Osteoblast (primary cell): ENCODE data around the gene ODF2L. TPM values are rescaled to one million over a fixed set of nuclear protein-coding genes. Genes with fewer than 3 reads are reported as not detected.

Experiments used
- DNase-seq: peaks from one replicate; pipeline ENCODE4 v3.0.0; 2011; ENCODE audit warnings: low spot score, mixed read lengths; ENCODE audit not compliant: insufficient read length; ENCODE audit errors: missing footprints
- H2AFZ ChIP-seq: 2 replicates; pipeline ENCODE4 v1.6.0; 2011; ENCODE audit warnings: mild to moderate bottlenecking, low read length
- H3K27ac ChIP-seq: 2 replicates; pipeline ENCODE4 v1.5.1; 2011; ENCODE audit warnings: mild to moderate bottlenecking, low read depth, low read length, moderate library complexity
- H3K27me3 ChIP-seq: 2 replicates; pipeline ENCODE4 v1.6.0; 2012; ENCODE audit warnings: mild to moderate bottlenecking, control low read depth, inconsistent platforms, low read length, moderate library complexity; ENCODE audit not compliant: insufficient read depth
- H3K36me3 ChIP-seq: 2 replicates; pipeline ENCODE4 v1.5.1; 2011; ENCODE audit warnings: mild to moderate bottlenecking, low read length, control low read depth, moderate library complexity; ENCODE audit not compliant: insufficient read depth
- H3K4me1 ChIP-seq: 2 replicates; pipeline ENCODE4 v1.5.1; 2011; ENCODE audit warnings: mild to moderate bottlenecking, low read length, control low read depth, moderate library complexity; ENCODE audit not compliant: insufficient read depth
- H3K4me2 ChIP-seq: 2 replicates; pipeline ENCODE4 v1.6.0; 2011; ENCODE audit warnings: mild to moderate bottlenecking, low read length; ENCODE audit not compliant: insufficient read depth
- H3K4me3 ChIP-seq: fragments of 200-600 bp; sonication (generic); 3 replicates; pipeline ENCODE4 v1.5.1; 2012; ENCODE audit warnings: mild to moderate bottlenecking, low read length, inconsistent platforms; ENCODE audit not compliant: insufficient read depth
- H3K79me2 ChIP-seq: 2 replicates; pipeline ENCODE4 v1.6.0; 2012; ENCODE audit warnings: mild to moderate bottlenecking, low read length, control low read depth, inconsistent platforms; ENCODE audit not compliant: insufficient read depth
- H3K9me3 ChIP-seq: 2 replicates; pipeline ENCODE4 v1.5.1; 2011; ENCODE audit warnings: low read depth, low read length, control low read depth
- H4K20me1 ChIP-seq: 2 replicates; pipeline ENCODE4 v1.6.0; 2012; ENCODE audit warnings: mild to moderate bottlenecking, low read length, control low read depth; ENCODE audit not compliant: insufficient read depth
- total RNA-seq: library from RNA; depleted of rRNA; stranded (reverse); fragments of >200 nt; gene quantifications from 2 replicates; pipeline ENCODE4 v1.2.3, GENCODE V29; 2012
- TF ChIP-seq, protein P1 (sequence below): IDR thresholded peaks from 2 replicates; pipeline ENCODE4 v1.5.1; 2011; ENCODE audit warnings: mild to moderate bottlenecking, low read depth, low read length, moderate library complexity; ENCODE audit errors: extremely low read depth

Gene ODF2L
- total RNA-seq, 1 donor, result 87.6 TPM

DNA sequence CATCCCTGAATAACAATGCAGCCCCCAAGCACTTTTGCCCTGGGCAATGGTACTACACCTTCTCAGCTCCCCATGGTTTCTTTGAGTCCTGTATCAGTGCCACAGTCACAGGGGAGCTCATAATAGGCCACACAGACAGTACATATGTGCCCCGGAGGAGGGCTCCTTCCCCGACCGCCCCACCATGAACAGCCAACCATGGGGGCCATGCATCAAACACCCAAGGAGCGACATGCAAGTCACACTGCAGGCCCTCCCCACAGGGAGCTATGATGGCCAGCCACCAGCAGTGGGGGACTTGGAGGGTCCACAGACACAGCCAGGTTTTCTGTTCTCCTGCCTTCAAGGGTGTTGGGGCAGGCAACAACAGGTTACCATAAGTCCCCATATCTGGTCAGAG, 14.8 kb upstream of the ODF2L start:
- no peak for DNase-seq
- H2AFZ ChIP-seq, result no peak overlapping the region
- TF ChIP-seq, protein P1, sequence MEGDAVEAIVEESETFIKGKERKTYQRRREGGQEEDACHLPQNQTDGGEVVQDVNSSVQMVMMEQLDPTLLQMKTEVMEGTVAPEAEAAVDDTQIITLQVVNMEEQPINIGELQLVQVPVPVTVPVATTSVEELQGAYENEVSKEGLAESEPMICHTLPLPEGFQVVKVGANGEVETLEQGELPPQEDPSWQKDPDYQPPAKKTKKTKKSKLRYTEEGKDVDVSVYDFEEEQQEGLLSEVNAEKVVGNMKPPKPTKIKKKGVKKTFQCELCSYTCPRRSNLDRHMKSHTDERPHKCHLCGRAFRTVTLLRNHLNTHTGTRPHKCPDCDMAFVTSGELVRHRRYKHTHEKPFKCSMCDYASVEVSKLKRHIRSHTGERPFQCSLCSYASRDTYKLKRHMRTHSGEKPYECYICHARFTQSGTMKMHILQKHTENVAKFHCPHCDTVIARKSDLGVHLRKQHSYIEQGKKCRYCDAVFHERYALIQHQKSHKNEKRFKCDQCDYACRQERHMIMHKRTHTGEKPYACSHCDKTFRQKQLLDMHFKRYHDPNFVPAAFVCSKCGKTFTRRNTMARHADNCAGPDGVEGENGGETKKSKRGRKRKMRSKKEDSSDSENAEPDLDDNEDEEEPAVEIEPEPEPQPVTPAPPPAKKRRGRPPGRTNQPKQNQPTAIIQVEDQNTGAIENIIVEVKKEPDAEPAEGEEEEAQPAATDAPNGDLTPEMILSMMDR, result no peak
- no peak overlapping the region for H3K27ac ChIP-seq
- no peaks in the 10 kb centered on the region for H3K36me3 ChIP-seq
- H3K79me2 ChIP-seq, result no peaks in the 10 kb centered on the region
- H3K27me3 ChIP-seq, result no peaks in the 10 kb centered on the region
- H4K20me1 ChIP-seq, result no peaks in the 10 kb centered on the region
- no peaks in the 10 kb centered on the region for H3K9me3 ChIP-seq
- H3K4me3 ChIP-seq, result no peak overlapping the region
- no peak overlapping the region for H3K4me2 ChIP-seq
- no peaks in the 10 kb centered on the region for H3K4me1 ChIP-seq

DNA sequence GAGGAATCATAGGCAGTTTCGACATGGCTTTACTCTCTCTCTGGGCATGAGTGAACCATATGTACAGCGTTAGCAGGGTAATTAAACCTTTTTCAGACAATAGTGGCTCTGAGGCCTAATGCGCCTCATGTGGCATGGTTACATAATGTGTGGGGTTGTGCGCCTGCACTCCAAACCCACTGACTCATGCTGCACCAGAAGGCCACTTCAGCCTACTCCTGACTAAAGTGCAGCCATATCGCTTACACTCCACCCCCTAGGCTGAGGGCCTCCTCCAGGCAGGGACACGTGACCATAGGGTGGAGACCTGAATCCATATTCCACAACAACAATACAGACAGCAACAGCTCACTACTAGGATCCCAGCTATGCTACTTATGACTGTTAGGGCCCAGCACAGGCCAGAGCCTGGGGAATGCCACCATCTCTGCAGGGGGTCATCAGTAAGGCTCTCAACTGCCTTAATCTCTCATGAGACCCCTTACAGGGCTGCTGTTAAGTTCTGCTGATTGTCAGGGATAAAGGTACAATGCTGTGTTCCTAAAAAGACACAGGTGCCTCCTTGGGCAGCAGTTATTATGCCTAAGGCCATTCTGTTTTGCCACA, 13.4 kb upstream of the ODF2L start:
- no peaks in the 10 kb centered on the region for H3K79me2 ChIP-seq
- H3K9me3 ChIP-seq, result no peaks in the 10 kb centered on the region
- TF ChIP-seq, protein P1, result no peak
- no peaks in the 10 kb centered on the region for H3K4me1 ChIP-seq
- no peak for DNase-seq
- no peaks in the 10 kb centered on the region for H4K20me1 ChIP-seq
- no peak overlapping the region for H3K27ac ChIP-seq
- H3K36me3 ChIP-seq, result no peaks in the 10 kb centered on the region
- no peak overlapping the region for H3K4me2 ChIP-seq
- no peak overlapping the region for H3K4me3 ChIP-seq
- H3K27me3 ChIP-seq, result peaks cover under 1% of the 10 kb centered on the region
- H2AFZ ChIP-seq, result peak overlapping the region; percentile 47

DNA sequence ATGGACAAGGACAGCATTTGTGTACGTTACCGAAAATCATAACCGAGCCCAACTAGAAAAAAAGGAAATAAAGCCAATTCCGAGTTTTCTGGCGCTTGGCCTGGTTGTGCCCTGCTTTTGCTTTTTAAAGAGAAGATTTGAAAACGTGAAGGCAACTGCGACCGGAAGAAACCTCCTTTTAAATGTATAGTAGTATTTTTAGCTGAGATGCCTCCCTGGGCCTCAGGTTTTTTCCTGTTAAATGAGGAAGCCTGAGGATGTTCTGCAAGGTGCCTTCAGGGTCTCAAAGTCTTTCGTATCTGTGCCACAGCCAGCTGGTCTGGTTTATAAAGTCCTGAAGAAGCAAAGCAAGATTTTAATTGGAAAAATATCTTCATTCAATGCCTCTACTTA, 371 bp upstream of the ODF2L start:
- TF ChIP-seq, protein P1, result no peak
- no peaks in the 10 kb centered on the region for H3K9me3 ChIP-seq
- no peak for DNase-seq
- H3K27ac ChIP-seq, result peak overlapping the region; percentile 88
- peak overlapping the region; percentile 98 for H2AFZ ChIP-seq
- peaks cover 38% of the 10 kb centered on the region for H3K79me2 ChIP-seq
- peaks cover 23% of the 10 kb centered on the region for H3K4me1 ChIP-seq
- H4K20me1 ChIP-seq, result no peaks in the 10 kb centered on the region
- peak overlapping the region; percentile 99 for H3K4me2 ChIP-seq
- no peaks in the 10 kb centered on the region for H3K36me3 ChIP-seq
- H3K27me3 ChIP-seq, result peaks cover 2% of the 10 kb centered on the region
- H3K4me3 ChIP-seq, result peak overlapping the region; percentile 96

DNA sequence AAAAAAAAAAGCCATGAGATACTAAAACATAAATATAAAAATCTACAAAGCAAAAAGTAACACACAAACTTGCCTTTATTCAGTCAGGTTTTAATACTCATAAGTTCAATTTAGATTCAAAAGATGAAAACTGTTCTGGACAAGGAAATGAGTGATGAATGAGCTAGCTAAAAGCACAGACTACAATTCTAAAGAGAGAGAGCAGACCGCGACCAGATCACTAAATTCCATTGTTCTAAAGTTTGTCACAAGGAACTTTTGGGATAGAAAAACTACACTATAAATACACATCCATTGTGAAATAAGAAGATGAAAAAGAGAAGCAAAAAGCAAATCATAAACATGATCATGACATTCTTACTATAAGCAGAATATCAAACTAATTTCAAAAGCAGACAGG, 1.7 kb downstream of the ODF2L start:
- TF ChIP-seq, protein P1, result no peak
- no peak overlapping the region for H2AFZ ChIP-seq
- H3K4me2 ChIP-seq, result peak overlapping the region; percentile 60
- peak overlapping the region; percentile 15 for H3K27ac ChIP-seq
- DNase-seq, result no peak
- peaks cover 2% of the 10 kb centered on the region for H3K27me3 ChIP-seq
- H3K36me3 ChIP-seq, result no peaks in the 10 kb centered on the region
- peaks cover 27% of the 10 kb centered on the region for H3K4me1 ChIP-seq
- H3K79me2 ChIP-seq, result peaks cover 58% of the 10 kb centered on the region
- H3K4me3 ChIP-seq, result peak overlapping the region; percentile 16
- H3K9me3 ChIP-seq, result no peaks in the 10 kb centered on the region
- no peaks in the 10 kb centered on the region for H4K20me1 ChIP-seq
